Measurements from ENCODE around the gene C22orf15.

C22orf15 gene

DNA sequence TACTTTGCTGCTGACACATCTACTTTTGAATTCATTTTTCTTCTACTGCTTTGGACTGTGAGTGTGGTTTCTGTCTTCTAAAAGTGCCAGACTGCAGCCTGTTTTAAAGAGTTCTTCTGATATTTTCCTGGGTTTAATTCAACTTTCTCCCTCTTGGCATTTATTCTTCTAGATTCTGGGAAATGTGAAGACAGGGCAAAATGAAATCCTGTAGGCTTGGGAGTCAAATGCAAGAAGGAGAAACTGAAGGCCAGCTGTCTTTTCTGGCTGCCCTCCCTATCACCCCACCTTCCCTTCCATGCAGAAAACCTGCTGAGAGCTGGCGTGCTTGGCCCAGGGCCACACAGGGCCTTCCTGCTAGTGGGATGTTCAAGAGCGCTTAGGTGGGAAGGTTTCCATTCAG is 19.5 kb upstream of the C22orf15 start:
- H3K9me3 Mint-ChIP-seq: no peaks in the 10 kb centered on the region
- H3K27me3 Mint-ChIP-seq: no peaks in the 10 kb centered on the region
- H3K4me1 Mint-ChIP-seq (ENCODE audit: low read depth): no peaks in the 10 kb centered on the region
- peaks cover 25% of the 10 kb centered on the region for H3K36me3 Mint-ChIP-seq (ENCODE audit: low read depth)
- no peak overlapping the region for H3K4me3 Mint-ChIP-seq
- no peak overlapping the region for H3K27ac Mint-ChIP-seq

DNA sequence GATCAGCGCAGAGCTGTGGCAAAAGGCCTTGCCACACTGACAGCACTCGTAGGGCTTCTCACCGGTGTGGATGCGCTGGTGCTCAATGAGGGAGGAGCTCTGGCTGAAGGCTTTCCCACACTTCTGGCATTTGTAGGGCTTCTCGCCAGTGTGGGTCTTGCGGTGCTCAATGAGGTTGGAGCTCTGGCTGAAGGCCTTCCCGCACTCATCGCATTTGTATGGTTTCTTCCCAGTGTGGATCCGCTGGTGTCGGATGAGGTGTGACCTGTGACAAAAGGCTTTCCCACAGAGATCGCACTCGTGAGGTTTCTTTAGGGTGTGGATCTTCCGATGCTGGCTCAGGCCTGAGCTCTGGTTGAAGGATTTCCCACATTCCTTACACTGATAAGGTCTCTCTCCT is 18.8 kb upstream of the C22orf15 start:
- H3K27me3 Mint-ChIP-seq: no peaks in the 10 kb centered on the region
- H3K27ac Mint-ChIP-seq: no peak overlapping the region
- no peak overlapping the region for H3K4me3 Mint-ChIP-seq
- no peaks in the 10 kb centered on the region for H3K9me3 Mint-ChIP-seq
- H3K36me3 Mint-ChIP-seq (ENCODE audit: low read depth): peaks cover 25% of the 10 kb centered on the region
- H3K4me1 Mint-ChIP-seq (ENCODE audit: low read depth): no peaks in the 10 kb centered on the region

DNA sequence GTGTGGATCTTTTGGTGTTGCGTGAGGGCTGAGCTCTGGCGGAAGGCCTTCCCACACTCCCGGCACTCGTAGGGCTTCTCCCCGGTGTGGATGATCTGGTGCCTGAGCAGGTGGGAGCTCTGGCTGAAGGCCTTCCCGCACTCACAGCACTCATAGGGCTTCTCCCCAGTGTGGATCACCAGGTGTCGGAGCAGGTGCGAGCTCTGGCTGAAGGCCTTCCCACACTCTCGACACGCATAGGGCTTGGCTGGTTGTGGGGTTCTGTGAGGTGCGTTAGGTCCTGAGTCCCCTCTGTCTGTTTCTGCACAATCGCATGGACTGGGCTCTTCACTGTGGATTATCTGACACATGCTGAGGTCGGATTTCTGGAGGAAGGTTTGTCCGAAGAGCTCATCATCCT is 18.3 kb upstream of the C22orf15 start:
- Mint-ChIP-seq H3K9me3 (no peaks in the 10 kb centered on the region), H3K27ac (no peak overlapping the region), H3K4me3 (no peak overlapping the region), H3K4me1 (ENCODE audit: low read depth) (peaks cover under 1% of the 10 kb centered on the region), H3K36me3 (ENCODE audit: low read depth) (peaks cover 25% of the 10 kb centered on the region), H3K27me3 (no peaks in the 10 kb centered on the region)

DNA sequence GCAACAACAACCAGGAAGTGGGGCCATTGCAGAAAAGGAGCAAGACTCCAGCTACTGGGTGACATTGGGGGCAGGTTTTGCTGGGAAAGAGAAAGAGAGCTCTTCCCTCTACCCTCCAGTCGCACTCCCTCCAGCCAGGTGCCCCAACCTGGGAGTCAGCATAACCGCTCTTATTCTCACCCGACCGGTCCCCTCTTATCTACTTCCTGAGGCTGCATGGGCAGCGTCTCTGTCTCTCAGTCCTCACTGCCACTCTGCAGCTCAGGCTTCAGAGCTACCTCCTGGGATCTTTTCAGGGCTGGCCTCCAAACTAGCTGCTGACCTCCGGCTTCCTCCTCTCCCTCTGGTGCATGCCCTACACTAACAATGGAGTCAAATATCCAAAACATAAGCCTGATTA is 17.0 kb upstream of the C22orf15 start:
- no peak overlapping the region for H3K27ac Mint-ChIP-seq
- H3K9me3 Mint-ChIP-seq: no peaks in the 10 kb centered on the region
- H3K27me3 Mint-ChIP-seq: no peaks in the 10 kb centered on the region
- peaks cover 12% of the 10 kb centered on the region for H3K4me1 Mint-ChIP-seq (ENCODE audit: low read depth)
- H3K36me3 Mint-ChIP-seq (ENCODE audit: low read depth): peaks cover 25% of the 10 kb centered on the region
- no peak overlapping the region for H3K4me3 Mint-ChIP-seq

DNA sequence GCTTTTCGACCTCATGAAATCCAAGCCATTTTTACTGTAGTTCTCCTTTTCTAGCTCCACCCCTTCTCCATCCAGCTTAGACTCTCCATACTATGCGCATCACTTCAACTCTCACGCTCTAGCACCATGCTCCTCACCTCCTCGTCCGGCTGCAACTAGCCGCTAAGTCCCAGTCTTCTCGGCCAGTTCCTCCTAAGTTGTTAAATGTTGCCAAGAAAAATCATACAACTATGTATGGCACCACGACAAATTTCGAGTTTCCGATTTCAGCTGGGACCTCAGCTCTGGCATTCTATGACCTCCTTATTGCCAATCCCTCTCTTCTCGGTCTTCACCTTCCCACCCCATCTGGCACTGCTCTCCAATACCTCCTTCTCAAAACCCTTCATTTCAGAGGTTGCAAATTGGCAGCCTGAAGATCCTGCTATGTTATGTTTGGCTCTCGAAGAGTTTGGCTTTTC is 12.9 kb upstream of the C22orf15 start:
- peaks cover 25% of the 10 kb centered on the region for H3K4me1 Mint-ChIP-seq (ENCODE audit: low read depth)
- H3K36me3 Mint-ChIP-seq (ENCODE audit: low read depth): peaks cover 7% of the 10 kb centered on the region
- no peaks in the 10 kb centered on the region for H3K27me3 Mint-ChIP-seq
- H3K4me3 Mint-ChIP-seq: peak overlapping the region; percentile 85
- no peak overlapping the region for H3K27ac Mint-ChIP-seq
- no peaks in the 10 kb centered on the region for H3K9me3 Mint-ChIP-seq

DNA sequence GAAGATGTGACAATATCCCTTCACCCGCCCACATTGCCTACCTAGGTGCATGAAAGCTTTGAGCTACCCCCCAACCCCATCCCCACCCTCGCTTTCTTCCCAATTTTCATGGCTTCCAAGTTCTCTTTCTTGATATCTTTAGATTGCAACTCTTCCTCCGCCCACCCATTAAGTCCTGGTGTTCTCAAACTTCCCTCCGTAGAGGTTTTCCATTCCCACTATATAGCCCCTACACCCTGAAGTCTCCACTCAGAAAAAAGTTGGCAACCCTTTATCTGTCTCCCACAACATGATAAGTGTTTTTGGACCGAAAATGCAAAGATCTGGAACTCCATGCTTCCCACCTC is 12.4 kb upstream of the C22orf15 start:
- H3K27ac Mint-ChIP-seq: peak overlapping the region; percentile 80
- no peaks in the 10 kb centered on the region for H3K27me3 Mint-ChIP-seq
- peaks cover 3% of the 10 kb centered on the region for H3K36me3 Mint-ChIP-seq (ENCODE audit: low read depth)
- H3K4me3 Mint-ChIP-seq: peak overlapping the region; percentile 85
- H3K9me3 Mint-ChIP-seq: no peaks in the 10 kb centered on the region
- peaks cover 28% of the 10 kb centered on the region for H3K4me1 Mint-ChIP-seq (ENCODE audit: low read depth)

DNA sequence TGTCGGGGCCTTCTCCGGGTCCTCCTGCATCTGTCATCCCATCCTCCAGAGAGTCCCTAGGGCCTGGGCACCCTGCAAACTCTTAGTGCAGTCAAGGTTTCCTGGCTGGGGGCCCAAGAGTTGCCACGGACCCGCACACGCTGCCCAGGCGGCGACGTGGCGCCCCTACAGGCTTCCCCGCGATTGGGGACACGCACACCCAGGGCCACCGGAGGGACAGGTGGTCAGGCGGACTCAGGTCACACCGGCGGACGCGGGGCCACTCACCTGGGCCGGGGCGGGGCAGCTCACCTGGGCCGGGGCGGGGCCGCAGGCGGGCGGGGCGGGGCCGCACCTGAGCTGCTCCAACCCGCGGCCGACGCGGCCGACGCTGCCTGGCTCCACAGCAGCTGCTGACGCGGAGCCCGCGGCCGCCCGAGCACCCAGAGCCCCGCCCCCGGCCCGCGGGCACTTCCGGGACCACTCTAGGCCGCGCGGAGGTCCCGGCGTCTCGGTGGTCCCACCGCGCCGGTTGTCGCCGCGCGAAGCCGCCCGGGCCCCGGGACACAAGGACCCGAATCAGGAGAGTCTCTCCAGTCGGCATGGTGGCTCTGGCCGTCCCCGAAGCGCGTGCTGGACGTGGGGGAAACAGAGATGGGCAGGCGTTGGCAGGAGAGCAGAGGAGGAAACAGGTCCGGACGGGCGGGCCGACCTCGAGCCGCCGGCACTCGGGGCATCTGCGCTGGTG is 11.9 kb upstream of the C22orf15 start, which contains the start of gene ZNF70:
Gene ZNF70 (minus strand): TSS at position 399 of the 727 bp plus-strand sequence. CDS start 5,972 bp downstream, outside the sequence.
- no peaks in the 10 kb centered on the region for H3K27me3 Mint-ChIP-seq
- H3K27ac Mint-ChIP-seq: peak within 1 kb of the TSS; percentile 80
- H3K4me3 Mint-ChIP-seq: peak within 1 kb of the TSS; percentile 85
- H3K4me1 Mint-ChIP-seq (ENCODE audit: low read depth): peaks cover 29% of the 10 kb centered on the region
- peaks cover 3% of the 10 kb centered on the region for H3K36me3 Mint-ChIP-seq (ENCODE audit: low read depth)
- H3K9me3 Mint-ChIP-seq: no peaks in the 10 kb centered on the region

DNA sequence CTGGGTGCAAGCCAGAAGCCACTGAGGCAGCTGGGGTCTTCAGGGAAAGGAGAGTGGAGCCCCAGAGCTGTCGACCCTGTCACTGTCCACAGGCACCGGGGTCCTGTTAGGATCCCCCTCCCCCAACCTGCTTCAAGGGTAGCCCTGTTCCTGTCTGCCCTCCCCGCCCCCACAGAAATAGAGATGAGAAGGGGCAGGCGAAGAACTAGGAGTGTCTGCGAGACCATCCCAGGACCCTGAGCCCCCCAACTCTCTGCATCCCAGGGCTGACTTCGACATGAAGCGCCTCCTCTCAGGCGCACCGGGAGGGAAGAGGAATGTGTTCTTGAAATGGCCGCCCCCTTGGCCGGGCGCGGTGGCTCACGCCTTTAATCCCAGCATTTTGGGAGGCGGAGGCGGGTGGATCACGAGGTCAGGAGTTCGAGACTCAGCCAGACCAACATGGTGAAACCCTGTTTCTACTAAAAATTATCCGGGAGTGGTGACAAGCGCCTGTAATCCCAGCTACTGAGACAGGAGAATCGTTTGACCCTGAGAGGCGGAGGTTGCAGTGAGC is 11.3 kb upstream of the C22orf15 start:
- H3K4me1 Mint-ChIP-seq (ENCODE audit: low read depth): peaks cover 29% of the 10 kb centered on the region
- H3K36me3 Mint-ChIP-seq (ENCODE audit: low read depth): peaks cover 3% of the 10 kb centered on the region
- peak overlapping the region; percentile 80 for H3K4me3 Mint-ChIP-seq
- H3K27ac Mint-ChIP-seq: peak overlapping the region; percentile 75
- H3K27me3 Mint-ChIP-seq: no peaks in the 10 kb centered on the region
- H3K9me3 Mint-ChIP-seq: no peaks in the 10 kb centered on the region

DNA sequence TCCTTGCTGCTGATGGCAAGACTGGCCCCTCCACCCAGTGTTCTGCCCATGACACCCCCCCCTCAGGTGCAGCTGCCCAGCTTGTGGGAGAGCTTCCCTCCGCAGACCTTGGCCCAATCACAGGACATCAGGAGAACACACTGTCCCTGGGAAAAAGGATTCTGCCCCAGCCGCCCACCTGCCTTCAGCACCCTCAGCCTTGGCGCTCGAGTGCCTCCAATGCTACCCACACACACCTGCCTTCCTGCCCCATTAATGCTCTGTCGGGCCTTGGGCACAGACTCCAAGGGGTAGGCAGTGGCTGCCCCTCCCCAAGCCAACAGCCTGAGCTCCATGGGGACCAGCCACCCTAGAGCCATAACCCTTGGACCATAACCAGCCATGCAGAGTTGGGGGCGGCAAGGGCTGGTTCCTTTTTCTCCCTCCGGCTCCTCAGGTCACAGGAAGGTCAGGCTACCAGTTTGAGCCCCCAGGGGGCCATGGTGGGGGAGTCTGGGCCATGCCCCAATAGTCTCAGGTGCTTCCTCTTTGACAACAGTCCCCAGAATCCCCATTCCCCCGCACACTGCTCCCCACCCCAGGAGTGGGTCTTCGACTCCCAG is 10.6 kb upstream of the C22orf15 start:
- peaks cover 34% of the 10 kb centered on the region for H3K4me1 Mint-ChIP-seq (ENCODE audit: low read depth)
- H3K27ac Mint-ChIP-seq: peak overlapping the region; percentile 59
- H3K4me3 Mint-ChIP-seq: peak overlapping the region; percentile 80
- no peaks in the 10 kb centered on the region for H3K9me3 Mint-ChIP-seq
- no peaks in the 10 kb centered on the region for H3K36me3 Mint-ChIP-seq (ENCODE audit: low read depth)
- no peaks in the 10 kb centered on the region for H3K27me3 Mint-ChIP-seq

DNA sequence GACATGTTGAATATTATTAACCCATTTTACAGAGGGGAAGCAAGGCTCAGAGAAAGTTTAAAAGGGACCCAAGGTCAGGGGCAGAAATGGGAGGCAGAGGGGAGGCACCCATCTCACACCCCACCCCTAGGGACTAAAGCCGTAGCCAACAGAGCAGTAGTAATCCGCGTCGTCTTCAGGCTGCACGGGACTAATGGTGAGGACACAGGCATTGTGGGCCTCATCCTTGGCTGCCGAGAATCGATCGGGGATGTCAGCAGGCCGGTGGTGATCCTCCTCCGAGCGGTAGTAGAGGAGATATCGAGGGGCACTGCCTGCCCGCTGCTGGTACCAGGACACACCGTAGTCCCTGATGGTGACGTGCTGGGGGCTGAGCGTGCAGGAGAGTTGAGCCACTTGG is 10.0 kb upstream of the C22orf15 start:
- Mint-ChIP-seq H3K4me1 (ENCODE audit: low read depth) (peaks cover 34% of the 10 kb centered on the region), H3K36me3 (ENCODE audit: low read depth) (no peaks in the 10 kb centered on the region), H3K27me3 (no peaks in the 10 kb centered on the region), H3K4me3 (peak overlapping the region; percentile 80), H3K27ac (no peak overlapping the region), H3K9me3 (no peaks in the 10 kb centered on the region)

DNA sequence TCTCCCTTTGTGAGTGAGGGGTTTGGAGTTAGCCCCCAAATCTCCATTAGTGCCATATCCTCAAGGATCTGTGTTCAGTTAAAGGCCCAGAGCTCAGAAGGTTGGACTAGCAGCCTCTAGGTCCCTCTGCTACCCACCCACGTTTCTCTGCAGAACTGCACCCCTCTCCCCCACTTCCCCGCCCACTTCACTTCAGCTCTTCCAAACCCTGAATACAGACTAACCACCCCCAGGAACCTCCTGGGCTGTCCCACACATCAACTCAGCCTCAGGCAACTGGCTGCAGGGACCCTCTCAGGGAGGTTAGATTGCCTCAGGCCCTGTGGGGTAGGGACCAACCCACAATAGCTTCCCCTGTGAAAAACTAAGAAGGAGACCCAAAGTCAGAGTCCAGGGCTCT is 9.4 kb upstream of the C22orf15 start:
- Mint-ChIP-seq H3K27ac (no peak overlapping the region), H3K27me3 (no peaks in the 10 kb centered on the region), H3K9me3 (no peaks in the 10 kb centered on the region), H3K36me3 (ENCODE audit: low read depth) (no peaks in the 10 kb centered on the region), H3K4me1 (ENCODE audit: low read depth) (peaks cover 34% of the 10 kb centered on the region), H3K4me3 (peak overlapping the region; percentile 26)

DNA sequence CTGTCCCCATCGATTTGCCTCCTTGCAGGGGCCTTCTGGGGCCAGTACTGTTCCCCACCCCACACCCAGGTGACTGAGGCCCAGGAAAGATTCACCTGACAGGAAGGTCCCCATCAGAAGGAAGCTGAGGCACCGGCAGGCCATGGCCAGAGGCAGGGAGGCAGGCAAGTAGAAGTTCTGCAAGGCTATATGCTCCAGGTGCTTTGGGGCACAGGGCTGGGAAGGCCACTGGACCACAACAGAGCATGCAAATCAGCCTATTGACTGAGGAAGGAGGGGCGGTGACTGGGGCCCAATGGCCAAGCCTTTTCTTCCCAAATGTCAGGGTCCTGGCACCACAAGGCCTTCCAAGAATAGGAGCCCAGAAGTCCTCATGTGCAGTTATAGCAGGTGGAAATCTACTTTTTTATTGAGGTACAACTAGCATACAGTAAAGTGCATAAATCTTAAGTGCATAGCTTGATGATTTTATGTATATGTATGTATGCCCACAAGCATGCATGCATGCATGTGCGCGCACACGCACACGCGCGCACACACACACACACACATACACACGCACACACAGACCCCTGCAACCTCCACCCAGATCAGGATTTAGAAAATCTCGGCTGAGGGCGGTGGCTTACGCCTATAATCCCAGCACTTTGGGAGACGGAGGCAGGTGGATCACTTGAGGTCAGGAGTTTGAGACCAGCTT is 8.4 kb upstream of the C22orf15 start, which contains the start of gene VPREB3:
Gene VPREB3 (minus strand): TSS at position 206 of the 700 bp plus-strand sequence. CDS start 62 bp downstream, at position 144.
- no peaks in the 10 kb centered on the region for H3K36me3 Mint-ChIP-seq (ENCODE audit: low read depth)
- H3K9me3 Mint-ChIP-seq: no peaks in the 10 kb centered on the region
- H3K27ac Mint-ChIP-seq: no peak within 1 kb of the TSS
- peak within 1 kb of the TSS; percentile 39 for H3K4me3 Mint-ChIP-seq
- peaks cover 34% of the 10 kb centered on the region for H3K4me1 Mint-ChIP-seq (ENCODE audit: low read depth)
- no peaks in the 10 kb centered on the region for H3K27me3 Mint-ChIP-seq

DNA sequence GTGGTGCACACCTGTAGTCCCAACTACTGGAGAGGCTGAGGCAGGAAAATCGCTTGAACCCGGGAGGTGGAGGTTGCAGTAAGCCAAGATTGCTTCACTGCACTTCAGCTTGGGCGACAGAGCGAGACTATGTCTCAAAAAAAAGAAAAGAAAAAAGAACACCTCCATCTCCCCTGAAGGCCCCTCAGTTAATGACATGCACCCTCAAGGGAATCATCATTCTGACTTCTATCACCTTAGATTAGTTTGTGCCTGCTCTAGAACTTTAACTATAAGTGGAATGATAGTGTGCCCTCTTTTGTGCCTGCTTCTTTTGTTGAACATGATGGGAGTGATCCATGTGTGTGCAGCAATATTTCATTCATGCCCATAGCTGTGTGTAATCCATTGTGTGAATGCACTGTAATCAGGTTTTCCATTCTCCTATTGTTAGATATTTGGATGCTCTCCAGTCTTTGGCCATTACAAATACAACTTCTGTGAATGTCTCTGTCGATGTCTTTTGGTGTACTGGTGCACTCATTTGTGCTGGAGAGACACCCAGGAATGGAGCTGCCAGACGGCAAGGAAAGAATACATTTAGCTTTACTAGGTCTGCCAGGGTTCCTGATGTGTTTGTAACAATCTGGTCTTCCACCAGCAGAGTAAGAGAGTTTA is 7.7 kb upstream of the C22orf15 start:
- H3K4me1 Mint-ChIP-seq (ENCODE audit: low read depth): peaks cover 28% of the 10 kb centered on the region
- H3K36me3 Mint-ChIP-seq (ENCODE audit: low read depth): no peaks in the 10 kb centered on the region
- H3K27ac Mint-ChIP-seq: no peak overlapping the region
- no peak overlapping the region for H3K4me3 Mint-ChIP-seq
- no peaks in the 10 kb centered on the region for H3K9me3 Mint-ChIP-seq
- no peaks in the 10 kb centered on the region for H3K27me3 Mint-ChIP-seq

DNA sequence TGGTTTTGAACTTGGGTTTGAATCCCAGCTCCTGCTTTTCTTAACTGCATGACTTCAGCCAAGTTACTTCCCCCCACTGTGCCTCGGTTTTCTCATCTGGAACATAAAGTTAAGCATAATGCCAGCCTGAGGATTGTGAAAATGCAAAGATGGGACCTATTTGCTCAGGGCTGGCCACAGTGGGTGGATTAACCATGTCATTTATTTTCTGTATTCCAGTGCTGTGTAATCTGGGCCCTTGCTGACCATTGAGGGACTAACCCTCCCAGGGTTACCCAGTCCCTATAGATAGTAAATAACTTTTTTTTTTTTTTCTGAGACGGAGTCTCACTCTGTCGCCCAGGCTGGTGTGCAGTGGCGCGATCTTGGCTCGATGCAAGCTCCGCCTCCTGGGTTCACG is 7.1 kb upstream of the C22orf15 start:
- Mint-ChIP-seq H3K36me3 (ENCODE audit: low read depth) (no peaks in the 10 kb centered on the region), H3K27me3 (no peaks in the 10 kb centered on the region), H3K4me3 (no peak overlapping the region), H3K4me1 (ENCODE audit: low read depth) (peaks cover 22% of the 10 kb centered on the region), H3K27ac (no peak overlapping the region), H3K9me3 (no peaks in the 10 kb centered on the region)

Measured in stimulated activated naive CD8-positive, alpha-beta T cell treated with anti-CD3 and anti-CD28 coated beads, Interleukin-15, Interleukin-2, amounts not matched to agents 100 ng/mL and 50 ng/mL, for 24 hours (primary cell).